HG03565 (cell line): Measurements from ENCODE around the gene SFTA2.

Experiments used
- ATAC-seq: cut with Tn5 transposase; IDR thresholded peaks from one replicate; pipeline ENCODE4 v1.9.1; 2021; ENCODE audit warnings: mild to moderate bottlenecking, moderate library complexity; ENCODE audit not compliant: unreplicated experiment

Gene SFTA2

DNA sequence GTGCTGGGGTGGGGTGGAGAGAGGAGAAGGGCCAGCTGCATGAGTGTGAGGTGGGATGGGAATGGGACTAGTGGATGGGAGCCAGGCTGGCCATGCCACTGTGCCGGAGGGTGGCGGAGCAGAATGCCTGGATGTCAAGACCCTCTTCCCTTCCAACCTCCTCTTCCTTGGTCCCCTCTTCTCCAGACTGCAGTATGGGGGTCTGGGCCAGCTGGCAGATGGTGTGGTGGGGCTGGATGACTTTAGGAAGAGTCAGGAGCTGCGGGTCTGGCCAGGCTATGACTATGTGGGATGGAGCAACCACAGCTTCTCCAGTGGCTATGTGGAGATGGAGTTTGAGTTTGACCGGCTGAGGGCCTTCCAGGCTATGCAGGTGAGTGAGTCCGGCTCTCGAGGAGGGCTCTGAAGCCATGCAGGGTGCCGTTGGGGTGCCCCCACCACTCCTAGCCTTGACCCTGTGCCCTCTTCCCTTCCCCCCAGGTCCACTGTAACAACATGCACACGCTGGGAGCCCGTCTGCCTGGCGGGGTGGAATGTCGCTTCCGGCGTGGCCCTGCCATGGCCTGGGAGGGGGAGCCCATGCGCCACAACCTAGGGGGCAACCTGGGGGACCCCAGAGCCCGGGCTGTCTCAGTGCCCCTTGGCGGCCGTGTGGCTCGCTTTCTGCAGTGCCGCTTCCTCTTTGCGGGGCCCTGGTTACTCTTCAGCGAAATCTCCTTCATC, 40.0 kb downstream of the SFTA2 start:
- ATAC-seq = no peak

DNA sequence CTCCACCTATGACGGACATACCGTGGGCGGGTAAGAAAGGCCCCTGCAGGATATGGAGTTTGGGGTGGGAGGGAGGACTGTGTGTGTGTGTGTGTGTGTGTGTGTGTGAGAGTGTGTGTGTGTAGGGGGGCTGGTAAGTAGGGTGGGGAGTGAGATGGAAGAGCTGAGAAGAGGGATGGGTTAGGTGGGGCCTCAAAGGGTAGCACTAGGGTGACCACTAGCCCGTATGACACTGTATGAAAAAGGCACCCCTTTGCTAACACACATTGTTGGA, 40.6 kb downstream of the SFTA2 start:
- no peak for ATAC-seq

DNA sequence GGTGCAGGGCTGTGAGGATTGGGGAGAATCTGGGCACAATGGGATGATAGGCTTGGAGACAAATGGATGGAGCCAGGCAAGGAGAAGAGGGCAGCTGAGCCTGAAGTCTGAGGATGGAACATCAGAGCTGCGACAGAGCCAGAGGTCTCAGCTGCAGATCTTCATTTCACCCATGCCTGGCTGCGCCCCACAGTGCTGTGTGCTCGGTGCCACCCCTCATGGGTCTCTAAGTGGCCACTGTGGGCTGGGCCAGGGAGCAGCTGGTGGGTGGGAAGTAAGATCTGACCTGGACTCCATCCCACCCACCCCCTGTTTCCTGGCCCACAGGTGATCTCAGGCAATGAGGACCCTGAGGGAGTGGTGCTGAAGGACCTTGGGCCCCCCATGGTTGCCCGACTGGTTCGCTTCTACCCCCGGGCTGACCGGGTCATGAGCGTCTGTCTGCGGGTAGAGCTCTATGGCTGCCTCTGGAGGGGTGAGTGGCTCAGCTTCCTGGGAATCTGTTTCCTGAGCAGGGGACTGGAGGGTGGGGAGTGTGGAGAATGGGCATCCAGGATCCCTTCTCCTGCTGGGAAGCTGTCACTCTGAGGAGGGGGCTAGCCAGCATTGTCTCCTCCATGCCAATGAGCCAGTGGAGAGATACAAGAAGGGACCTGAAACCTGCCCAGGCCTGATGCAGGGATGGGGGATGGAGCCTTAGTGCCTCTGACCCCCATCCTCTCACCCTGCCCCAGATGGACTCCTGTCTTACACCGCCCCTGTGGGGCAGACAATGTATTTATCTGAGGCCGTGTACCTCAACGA, 41.1 kb downstream of the SFTA2 start:
- ATAC-seq = no peak

DNA sequence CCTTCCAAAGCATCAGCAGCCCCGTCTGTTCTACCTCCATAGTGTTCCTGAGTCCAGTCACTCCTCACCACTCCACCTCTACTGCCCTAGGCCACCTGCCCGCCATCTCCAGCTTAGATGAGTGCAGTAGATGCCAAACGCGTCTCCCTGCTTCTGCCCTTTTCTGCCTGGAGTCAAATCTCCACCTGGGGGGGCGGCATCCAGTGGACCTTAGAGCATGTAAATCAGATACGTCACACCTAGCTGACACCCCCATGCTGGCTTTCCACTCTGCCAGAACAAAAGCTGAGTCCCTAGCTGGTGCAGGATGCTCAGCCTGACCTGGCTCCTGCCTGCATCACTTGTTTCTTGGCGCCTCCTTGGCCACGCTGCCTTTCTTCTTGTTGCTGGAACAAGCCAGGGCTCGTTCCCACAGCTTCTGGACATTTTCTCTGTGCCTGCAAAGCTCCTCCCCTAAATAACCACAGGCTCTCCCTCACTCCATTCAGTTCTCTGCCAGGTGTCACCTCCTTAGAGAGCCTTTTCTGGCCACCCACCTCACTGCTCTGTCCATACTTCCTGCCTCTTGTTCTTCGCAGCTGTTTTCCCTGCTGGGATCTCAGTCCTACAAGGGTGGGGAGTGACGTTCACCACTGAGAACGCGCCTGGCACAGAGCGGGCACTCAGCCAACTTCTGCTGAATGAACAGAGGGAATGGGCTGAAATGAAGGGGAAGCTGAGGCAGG, 41.9 kb downstream of the SFTA2 start:
- no peak for ATAC-seq

DNA sequence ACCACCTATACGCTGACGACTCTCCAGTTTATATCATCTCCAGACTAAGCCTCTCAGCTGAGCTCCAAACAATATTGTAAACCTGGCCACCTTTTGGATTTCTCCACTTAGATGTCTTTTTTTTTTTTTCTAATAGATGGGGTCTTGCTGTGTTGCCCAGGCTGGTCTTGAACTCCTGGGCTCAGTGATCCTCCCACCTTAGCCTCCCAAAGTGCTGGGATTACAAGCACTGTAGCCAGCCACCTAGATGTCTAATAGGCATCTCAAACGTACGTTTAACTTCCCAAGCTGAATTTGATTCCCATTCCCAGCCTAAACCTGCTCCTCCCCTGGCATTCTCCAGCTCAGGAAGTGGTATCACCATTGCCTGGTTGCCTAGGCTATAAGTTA, 42.5 kb downstream of the SFTA2 start:
- ATAC-seq = no peak

DNA sequence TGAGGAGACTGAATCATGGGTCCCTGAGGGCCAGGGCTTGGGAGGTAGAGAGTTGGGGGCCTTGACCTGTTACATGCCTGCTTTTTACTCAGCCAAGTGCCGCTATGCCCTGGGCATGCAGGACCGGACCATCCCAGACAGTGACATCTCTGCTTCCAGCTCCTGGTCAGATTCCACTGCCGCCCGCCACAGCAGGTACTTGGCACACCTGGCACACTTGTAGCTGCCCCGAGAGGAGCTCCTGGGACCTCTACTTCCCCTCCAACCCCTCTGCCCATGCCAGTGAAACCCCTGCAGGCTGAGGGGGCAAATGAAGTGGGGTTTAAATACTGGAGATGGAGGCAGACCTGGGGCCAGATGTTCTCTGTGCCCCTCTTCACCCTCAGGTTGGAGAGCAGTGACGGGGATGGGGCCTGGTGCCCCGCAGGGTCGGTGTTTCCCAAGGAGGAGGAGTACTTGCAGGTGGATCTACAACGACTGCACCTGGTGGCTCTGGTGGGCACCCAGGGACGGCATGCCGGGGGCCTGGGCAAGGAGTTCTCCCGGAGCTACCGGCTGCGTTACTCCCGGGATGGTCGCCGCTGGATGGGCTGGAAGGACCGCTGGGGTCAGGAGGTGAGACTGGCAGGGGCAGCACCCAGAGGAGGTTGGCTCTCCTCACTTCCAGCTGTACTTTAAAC, 43.0 kb downstream of the SFTA2 start:
- no peak for ATAC-seq

DNA sequence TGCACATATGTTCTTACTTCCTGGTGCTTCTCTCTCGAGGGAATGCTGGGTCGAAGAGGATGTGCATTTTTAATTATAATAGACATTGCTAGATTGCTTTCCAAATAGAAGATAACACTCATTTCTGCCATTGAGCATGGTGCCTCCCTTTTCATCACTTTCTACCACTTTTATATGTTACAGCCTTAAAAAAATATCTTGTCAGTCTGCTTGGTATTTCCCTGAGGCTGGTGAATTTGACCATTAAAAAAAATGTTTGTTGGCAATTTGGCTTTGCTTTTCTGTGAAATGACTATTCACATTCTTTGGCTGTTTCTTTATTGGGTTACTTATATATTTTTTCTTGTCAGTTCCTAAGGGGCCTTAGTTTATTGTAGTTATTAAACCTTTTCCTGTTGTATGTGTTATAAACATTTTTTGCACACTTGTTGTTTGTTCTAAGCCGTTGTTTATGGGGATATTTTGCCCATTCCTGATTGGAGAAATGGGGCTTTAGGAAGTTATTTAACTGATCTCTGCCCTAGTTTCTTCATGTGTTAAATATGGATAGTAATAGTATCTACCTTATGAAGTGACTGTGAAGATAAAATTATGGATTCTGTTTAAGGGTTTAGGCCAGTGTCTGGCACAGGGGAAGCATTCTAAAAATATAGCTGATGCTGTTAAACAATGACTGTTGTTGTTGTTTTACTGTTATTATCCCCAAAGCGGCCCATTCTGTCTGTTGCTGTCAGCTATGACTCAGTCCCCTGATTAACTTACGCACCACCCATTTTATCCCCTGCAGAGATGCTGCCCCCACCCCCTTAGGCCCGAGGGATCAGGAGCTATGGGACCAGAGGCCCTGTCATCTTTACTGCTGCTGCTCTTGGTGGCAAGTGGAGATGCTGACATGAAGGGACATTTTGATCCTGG, 43.8 kb downstream of the SFTA2 start:
- no peak for ATAC-seq

DNA sequence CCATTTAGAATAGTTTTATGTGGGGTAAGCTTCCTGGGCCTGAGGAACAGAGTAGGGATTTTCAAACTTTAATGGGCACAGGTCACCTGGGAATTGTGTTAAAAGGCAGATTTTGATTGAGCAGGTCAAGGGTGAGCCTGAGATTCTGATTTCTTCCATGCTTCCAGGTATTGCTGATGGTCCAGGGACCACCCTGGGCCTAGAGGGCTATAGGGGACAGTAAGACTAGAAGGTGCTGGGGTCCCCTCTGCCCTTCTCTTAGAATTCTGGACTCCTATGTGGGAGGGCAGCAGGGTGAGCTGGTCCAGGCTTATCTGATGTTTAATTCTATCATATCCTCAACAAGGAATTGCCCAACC, 45.1 kb downstream of the SFTA2 start:
- no peak for ATAC-seq

DNA sequence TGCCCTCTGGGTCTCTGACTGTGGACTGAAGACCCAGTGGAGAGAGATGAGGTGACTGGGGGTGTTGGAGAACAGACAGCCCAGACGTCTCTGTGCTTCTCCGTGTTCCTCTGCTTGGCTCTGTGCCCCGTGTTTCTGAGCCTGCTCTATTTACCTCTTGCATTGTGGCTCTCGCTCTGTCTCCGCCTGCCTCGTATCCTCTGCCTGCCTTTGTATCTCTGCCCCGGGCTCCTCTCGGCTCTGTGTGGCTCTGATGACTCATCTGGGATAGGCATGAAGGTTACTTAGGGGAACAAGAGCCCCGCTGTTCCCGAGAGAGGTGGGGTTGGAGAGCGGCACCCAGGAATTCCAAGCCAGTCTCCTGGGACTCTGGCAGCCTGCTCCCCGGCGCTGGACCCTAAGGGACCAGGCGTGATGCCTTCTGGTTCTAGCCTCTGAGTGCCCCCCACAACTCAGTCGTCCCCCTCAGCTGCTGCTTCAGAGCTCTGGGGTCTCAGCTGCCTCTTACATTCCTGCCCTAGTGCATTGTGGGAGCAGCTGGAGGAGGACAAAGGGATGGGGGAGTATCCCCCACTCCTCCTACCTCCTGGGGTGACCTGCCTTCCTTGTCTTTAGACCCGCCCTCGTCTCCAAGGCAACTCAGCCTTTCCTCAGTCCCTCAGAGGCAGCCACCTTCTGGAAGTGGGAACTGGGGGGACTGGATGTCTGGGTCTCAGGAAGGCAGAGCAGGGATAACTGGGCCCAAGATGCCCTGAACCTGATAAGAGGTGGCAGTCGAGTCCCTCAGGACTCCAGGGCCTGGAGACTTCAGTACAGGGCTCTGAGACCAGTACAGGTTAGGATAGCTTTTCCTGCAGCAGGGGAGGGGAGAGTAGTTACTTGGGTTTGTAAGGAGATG, 45.7 kb downstream of the SFTA2 start:
- ATAC-seq = no peak

DNA sequence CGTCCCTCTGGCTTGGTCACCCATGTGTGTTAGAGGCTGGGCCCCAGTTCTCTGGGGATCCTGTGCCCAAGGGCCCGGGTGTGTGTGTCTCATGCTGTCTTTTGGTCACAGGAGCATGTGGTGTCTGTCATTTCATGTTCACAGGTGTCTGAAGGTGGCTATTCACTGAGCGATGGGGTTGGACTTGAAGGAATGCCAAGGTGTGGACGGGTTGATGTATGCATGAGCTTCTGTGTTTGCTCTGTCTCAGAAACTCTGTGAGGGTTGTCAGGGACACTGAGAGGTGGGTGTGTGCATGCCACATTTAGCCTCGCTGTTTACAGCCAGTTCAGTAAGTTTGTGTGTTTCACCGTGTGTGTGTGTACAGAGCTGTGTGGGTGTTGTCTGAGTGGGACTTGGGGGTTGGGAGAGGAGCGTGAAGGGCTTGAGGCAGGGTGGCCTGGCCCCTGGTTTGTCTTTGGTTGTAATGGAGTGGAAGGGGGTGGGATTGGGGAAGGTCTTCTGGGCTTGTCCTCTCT, 46.4 kb downstream of the SFTA2 start:
- no peak for ATAC-seq

DNA sequence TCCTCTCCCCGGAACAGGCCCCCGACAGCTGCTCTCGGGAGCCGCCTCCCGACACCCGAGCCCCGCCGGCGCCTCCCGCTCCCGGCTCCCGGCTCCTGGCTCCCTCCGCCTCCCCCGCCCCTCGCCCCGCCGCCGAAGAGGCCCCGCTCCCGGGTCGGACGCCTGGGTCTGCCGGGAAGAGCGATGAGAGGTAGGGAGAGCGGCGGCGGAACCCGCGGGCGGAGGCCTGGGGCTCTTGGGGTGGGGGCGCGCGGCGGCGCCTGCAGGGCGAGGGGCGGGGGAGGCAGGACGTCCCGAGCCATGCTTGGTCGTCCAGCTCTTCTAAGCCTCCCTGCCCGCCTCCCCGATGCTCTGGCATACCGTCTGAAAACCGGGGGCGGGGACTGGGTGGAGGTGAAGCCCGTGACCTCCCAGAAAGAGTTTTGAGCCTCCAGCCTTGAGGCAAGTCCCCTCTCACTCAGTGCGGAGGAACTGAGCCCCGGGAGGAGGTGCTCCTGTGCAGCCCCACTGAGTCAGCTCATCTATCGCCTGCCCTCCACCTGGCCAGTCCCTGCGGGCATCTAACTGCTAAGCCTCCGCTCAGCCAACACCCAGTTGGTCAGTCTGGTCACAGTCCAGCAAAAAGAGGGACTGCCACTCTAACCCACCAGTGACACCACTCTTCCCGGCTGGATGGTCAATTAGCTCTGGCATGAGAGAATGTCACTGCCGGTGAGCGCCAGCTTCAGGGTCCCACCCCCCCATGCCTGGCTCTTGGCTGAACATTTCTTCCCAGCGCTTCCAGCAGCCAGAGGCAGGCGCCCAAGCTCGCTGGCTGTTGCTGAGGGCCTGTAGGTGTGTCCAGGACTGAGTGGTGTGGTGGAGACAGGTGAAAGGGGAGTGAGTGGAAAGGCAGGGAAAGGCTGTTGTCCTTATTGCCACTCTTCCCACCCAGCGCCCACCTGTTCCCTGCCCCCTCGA, 47.2 kb downstream of the SFTA2 start:
- no peak for ATAC-seq

DNA sequence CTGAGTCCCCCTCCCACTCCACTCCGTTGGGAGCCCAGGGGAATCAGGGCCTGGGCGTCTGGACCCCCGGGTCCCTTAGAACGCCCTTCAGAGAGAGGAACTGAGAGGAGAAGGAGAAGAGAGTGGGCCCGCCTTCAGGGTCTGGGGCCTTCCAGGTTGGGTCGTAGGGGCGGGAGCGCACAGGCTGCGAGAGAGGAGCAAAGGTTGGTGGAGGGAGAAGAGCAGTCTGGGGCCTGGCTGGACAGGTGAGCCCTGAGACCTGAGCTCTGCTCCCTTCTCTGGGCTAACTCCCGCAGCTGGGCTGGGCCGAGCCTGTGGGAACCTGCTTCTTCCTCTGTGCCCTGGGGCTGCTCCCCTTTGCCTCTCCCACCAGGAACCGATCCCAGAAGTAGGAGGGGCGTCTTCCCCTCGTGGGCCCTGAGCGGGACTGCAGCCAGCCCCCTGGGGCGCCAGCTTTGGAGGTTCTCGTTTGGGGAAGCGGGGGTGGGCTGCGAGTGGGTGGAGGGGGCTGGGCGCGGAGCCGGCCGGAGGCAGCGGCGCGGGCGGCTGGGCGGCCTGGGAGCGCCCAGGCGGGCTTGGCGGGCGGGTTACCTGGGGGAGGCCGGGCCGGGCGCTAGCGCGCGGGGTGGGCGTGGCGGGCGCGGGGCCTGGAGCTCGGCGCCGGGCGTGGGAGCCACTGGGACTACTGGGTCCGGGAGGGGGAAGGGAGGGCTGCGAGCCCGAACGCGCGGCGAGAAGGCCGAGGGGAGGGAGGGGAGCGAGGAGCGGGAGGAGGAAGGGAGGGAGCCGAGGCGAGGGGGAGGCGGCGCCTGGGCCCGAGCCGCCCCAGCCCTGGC, 48.1 kb downstream of the SFTA2 start, which contains the start of gene DDR1:
Gene DDR1 (plus strand): TSS at position 835 of the 836 bp plus-strand sequence. CDS start 4,211 bp downstream, outside the sequence.
- no peak for ATAC-seq

DNA sequence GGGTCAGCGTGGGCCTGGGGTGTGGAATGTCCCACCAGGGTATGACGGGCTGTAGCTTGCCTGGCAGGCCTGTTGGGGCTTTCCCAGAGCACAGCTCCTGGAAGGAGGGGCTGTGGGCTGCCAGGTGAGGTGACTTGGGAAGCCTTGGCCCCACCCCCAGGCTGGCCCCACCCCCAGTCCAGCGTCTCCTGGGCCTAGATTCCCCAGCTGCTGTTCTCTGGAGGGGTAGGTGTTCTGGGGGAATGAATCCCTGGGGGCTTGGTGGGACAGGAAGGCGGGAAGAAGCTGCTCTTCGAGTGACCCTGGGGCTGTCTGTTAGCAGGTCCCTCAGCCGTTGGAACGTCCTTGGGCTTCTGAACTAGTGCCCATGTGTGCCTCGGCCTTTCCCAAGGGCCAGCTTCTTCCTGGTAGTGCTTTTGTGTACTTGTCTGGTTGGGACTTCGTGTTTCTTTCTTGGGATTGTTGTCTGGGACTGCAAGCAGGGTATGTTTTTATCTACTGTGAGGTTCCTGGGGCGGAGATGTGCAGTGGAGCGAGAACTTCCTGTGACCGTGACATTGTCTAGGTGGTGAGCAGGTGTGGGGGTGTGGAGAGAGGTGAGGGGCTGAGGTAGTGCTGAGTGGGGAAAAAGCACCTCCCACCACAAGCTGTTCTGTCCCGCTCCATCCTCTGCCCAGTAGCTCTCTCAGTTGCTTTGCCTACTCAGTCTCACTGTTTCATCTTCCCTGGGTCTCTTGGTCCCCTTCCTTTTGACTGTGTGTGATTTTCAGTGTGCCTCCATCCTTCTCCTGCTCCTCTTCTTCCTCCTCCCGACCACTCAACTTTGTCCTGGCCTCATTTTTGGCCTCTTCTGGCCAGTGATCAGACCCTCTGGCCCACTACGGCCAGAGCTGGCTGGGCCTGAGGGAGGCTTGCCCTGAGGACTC, 48.9 kb downstream of the SFTA2 start:
- no peak for ATAC-seq

DNA sequence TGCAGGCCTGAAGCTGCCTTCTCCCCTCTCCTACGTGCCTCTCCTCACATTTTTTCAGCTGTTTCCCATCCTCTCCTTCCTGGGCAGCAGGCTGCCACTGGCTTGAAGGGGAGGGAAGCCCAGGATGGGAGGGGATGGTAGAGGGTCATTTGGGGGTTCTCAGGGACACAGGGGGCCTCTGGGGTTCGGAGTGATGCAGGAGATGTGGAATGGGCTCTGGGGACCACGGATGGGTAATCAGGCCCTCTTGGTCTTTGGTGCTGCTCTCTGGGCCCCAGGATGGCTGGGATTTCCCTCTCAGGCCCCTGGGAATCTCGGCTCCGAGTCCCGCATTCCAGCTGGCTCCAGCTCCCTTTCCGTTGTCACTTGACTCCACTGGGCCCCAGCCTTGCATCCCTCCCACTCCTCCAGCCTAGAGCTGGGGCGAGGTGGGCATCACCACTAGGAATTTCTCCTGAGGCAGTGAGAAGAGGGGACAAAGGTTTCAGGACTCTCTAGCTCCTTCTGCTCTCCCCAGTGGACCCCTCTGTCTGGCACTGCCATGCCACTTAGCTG, 49.7 kb downstream of the SFTA2 start:
- no peak for ATAC-seq

DNA sequence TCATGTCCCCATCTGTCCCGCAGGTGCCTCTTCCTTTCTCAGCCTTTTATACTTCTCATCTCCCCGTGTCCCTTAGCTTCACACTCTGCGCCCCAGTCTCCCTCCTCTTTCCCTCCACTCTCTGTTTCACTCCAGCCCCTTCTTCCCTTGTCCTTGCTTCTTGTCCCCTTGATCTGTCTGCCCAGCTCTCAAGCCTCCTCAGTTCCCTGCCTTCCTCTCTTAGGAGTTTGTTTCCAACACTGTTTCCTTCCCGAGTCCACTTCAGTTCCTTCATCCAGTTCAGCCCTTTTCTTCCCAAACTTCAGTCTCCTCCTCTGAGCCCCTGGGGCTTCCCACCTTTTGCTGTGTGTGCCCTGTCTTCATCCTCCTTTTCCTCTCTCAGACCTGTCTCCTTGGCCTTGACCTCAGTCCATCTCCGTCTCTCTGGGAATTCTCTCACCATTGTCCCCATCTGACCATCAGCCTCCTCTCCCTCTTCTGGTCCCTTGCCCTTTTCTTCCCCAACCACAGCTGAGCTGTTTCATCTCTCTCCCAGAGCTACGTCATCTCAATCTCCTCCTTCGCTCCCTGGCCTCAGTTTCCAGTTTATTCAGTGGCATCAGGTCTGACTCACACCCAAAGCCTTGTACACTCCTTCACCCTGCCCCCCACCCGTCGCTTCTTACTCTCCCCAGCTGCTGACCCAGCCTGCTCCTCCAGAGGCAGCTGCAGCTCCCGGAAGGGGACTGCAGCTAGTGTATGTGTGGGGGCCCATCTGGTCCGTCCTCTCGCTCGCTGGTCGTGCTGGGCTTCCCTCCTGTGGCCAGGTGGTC, 50.4 kb downstream of the SFTA2 start:
- ATAC-seq = no peak
